Body of pancreas (tissue), 4 donors: ENCODE data around the gene ARMC3. TPM values are rescaled to one million over a fixed set of nuclear protein-coding genes. Genes with fewer than 3 reads are reported as not detected.

Source experiments
- ATAC-seq: fragments of 150-250 bp; one replicate; pipeline ENCODE4 v1.9.1; 2016
- DNase-seq, 4 donors: peaks; one replicate each; pipeline ENCODE4 v3.0.0-alpha.2; 2019
- H3K27ac ChIP-seq, 4 donors: fragments of 200-600 bp; sonication (generic); 1 replicate in 3 of 4; 2 replicates in 1 of 4; pipeline versions ENCODE4 v1.5.1 to v1.6.1; 2016 to 2019; ENCODE audit warnings: mild to moderate bottlenecking in 1 of 4, mixed read lengths in 1 of 4, moderate library complexity in 1 of 4
- H3K27me3 ChIP-seq, 2 donors: fragments of 200-600 bp; sonication (generic); one replicate each; pipeline ENCODE4 v1.6.0; 2016; ENCODE audit warnings: mild to moderate bottlenecking in 1 of 2
- H3K36me3 ChIP-seq, 2 donors: fragments of 200-600 bp; sonication (generic); replicated peaks in 1 of 2; 2 replicates each; pipeline ENCODE4 v1.5.1; 2016; ENCODE audit warnings: low read depth in 2 of 2; ENCODE audit not compliant: insufficient read depth in 1 of 2
- H3K4me1 ChIP-seq: fragments of 200-600 bp; sonication (generic); one replicate; pipeline ENCODE4 v1.6.0; 2016
- H3K4me3 ChIP-seq, 2 donors: fragments of 200-600 bp; sonication (generic); 1 replicate in 1 of 2; 2 replicates in 1 of 2; pipeline ENCODE4 v1.5.1; 2016 to 2019
- H3K9me3 ChIP-seq, 3 donors: fragments of 200-600 bp; sonication (generic); 1 replicate in 2 of 3; 2 replicates in 1 of 3; pipeline ENCODE4 v1.5.1; 2016
- POLR2A ChIP-seq, 3 donors: fragments of 450-650 bp; IDR thresholded peaks; one replicate each; pipeline ENCODE4 v1.6.1; 2016; ENCODE audit warnings: antibody characterized with exemption in 3 of 3, mild to moderate bottlenecking in 2 of 3
- WGBS, 2 donors: methylation state at CpG; one replicate each; pipeline ENCODE4 v1.1.5; 2017; 5-methylcytosine and 5-hydroxymethylcytosine counted together
- intact Hi-C: fragments of 100-400 bp; cut with DNase I; formaldehyde crosslinking; loops from one replicate; pipeline ENCODE4 v1.15.1; 2023
- total RNA-seq, 2 donors: library from RNA; depleted of rRNA; stranded (reverse); fragments of >200 nt; gene quantifications; one replicate each; pipeline ENCODE4 v1.1.0, GENCODE V29; 2016
- TF ChIP-seq, protein P1 (sequence below), 7 experiments: fragments of 450-650 bp in 4 of 7; fragments of 200-600 bp in 3 of 7; sonication (generic) in 3 of 7; IDR thresholded peaks; one replicate each; pipeline ENCODE4 v1.5.1; 2016 to 2019; ENCODE audit warnings: antibody characterized with exemption in 7 of 7

Gene ARMC3
- total RNA-seq, 2 donors from 2014 or later: 0.33 to 0.52 TPM

DNA sequence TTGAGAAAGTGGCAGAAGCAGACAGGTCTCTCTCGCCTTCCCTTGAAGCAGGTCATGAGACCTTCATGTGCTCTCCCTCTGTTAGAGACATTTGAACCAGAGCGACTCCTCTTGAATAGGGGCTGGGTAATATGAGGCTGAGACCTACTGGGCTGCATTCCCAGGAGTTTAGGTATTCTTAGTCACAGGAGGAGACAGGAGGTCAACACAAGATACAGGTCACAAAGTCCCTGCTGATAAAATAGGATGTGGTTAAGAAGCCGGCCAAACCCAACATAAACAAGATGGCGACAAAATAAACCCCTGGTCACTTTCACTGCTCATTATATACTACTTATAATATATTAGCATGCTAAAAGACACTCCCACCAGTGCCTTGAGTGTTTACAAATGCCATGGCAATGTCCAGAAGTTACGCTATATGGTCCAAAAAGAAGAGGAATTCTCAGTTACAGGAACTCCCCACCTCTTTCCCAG, 124.0 kb downstream of the ARMC3 start:
- 91% methylated on average over 5 of the region's 5 CpGs for WGBS, 2 donors
- Histone ChIP-seq H3K27ac (no peak overlapping the region), H3K4me3 (no peak overlapping the region), H3K4me1 (no peaks in the 10 kb centered on the region), H3K27me3 (no peaks in the 10 kb centered on the region), H3K9me3 (no peaks in the 10 kb centered on the region), H3K36me3 (no peaks in the 10 kb centered on the region)
- TF ChIP-seq, protein P1, sequence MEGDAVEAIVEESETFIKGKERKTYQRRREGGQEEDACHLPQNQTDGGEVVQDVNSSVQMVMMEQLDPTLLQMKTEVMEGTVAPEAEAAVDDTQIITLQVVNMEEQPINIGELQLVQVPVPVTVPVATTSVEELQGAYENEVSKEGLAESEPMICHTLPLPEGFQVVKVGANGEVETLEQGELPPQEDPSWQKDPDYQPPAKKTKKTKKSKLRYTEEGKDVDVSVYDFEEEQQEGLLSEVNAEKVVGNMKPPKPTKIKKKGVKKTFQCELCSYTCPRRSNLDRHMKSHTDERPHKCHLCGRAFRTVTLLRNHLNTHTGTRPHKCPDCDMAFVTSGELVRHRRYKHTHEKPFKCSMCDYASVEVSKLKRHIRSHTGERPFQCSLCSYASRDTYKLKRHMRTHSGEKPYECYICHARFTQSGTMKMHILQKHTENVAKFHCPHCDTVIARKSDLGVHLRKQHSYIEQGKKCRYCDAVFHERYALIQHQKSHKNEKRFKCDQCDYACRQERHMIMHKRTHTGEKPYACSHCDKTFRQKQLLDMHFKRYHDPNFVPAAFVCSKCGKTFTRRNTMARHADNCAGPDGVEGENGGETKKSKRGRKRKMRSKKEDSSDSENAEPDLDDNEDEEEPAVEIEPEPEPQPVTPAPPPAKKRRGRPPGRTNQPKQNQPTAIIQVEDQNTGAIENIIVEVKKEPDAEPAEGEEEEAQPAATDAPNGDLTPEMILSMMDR (IDR thresholded peaks at IDR 0.05): no peak
- TF ChIP-seq POLR2A (IDR thresholded peaks at IDR 0.05): no peak
- intact Hi-C loops: no loop called here
- DNase-seq: no peak
- no peak for ATAC-seq

DNA sequence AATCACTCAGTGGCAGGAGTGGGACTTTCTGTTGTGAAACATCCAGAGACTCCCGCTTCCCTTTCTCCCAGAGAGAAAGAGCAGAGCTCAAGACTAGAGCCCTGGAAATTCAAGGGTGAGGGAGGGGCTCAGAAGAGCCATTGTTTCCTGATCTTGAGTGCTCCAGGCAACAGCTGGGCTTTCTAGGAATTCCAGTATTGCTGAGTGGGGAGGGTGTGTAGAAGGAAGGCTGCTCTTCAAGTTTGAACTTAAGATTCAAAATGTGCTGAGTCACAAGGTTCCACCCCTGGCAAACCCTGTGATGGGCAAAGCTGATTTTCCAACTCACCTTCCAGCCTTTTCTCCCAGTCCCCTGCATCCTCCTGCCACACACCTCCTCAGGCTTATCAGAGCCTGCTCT, 125.2 kb downstream of the ARMC3 start:
- no peaks in the 10 kb centered on the region for H3K36me3 ChIP-seq
- intact Hi-C loops: no loop called here
- TF ChIP-seq, protein P1 (IDR thresholded peaks at IDR 0.05): no peak
- no peak for TF ChIP-seq POLR2A (IDR thresholded peaks at IDR 0.05)
- H3K4me1 ChIP-seq: no peaks in the 10 kb centered on the region
- no peak for ATAC-seq
- no peak for DNase-seq
- no peaks in the 10 kb centered on the region for H3K9me3 ChIP-seq
- 84 to 91% methylated on average over 1 of the region's 1 CpG for WGBS, 2 donors
- no peak overlapping the region for H3K27ac ChIP-seq
- H3K4me3 ChIP-seq: no peak overlapping the region
- H3K27me3 ChIP-seq: no peaks in the 10 kb centered on the region

DNA sequence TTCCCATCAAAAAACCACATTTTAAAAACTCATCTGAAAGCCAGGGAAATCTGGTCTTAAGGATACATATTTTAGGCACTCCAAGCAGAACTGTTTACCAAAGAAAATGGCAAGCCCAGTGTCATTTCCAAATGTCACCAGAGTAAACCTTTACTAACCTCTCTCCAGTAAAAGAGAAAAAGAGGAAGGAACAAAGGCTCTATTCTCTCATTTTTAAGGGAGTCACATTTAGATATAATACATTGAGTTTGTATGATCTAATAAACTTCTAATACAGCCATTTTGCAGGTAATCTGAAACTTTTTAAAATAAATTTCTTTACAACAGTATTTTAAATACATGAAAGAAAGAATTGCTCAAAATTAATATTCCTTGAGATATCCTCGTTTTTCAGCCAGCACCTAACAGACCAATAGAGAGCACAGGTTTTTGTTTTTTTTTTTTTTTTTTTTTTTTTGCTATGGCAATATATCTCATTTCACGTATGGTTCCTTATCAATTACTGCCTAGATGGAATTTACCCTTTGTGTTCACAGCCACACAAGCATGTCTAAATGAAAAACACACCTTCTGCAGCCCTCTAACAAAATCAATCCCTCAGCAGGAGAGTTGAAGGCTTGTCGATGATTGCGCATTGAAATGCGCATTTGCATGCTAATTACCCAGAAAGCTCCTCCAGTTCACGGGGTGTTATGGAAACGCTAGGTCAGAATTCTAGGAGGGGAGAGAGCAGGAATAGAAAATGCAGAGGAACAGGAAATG, 127.8 kb downstream of the ARMC3 start:
- Histone ChIP-seq H3K36me3 (no peaks in the 10 kb centered on the region), H3K27me3 (no peaks in the 10 kb centered on the region), H3K27ac (no peak overlapping the region), H3K4me3 (no peak overlapping the region), H3K4me1 (no peaks in the 10 kb centered on the region), H3K9me3 (no peaks in the 10 kb centered on the region)
- intact Hi-C loops: no loop called here
- no peak for ATAC-seq
- TF ChIP-seq, protein P1 (IDR thresholded peaks at IDR 0.05): no peak
- no peak for TF ChIP-seq POLR2A (IDR thresholded peaks at IDR 0.05)
- WGBS, 2 donors: 47 to 54% methylated on average over 7 of the region's 7 CpGs
- DNase-seq: no peak

DNA sequence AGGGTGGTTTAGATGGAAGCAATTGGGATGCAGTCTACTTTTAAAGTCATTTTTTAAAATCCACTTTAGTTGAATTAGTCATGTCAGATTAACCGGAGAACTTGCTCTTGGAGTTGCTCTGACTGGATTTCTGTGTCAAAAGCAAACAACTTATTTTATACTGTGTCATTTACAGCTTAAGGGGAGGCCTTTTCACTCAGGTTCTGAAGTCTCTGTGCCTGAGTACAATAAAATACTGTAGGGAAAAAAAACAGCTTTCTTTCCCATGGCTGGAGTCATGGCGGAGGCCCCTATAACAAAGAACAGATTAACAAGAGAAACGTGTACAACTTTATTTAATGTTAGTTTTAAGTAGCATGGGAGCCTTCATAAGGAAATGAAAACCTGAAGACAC, 128.3 kb downstream of the ARMC3 start:
- no peak for DNase-seq
- intact Hi-C loops: no loop called here
- TF ChIP-seq, protein P1 (IDR thresholded peaks at IDR 0.05): no peak
- no peak for TF ChIP-seq POLR2A (IDR thresholded peaks at IDR 0.05)
- Histone ChIP-seq H3K4me3 (no peak overlapping the region), H3K27ac (no peak overlapping the region), H3K4me1 (peaks cover 2% of the 10 kb centered on the region), H3K36me3 (no peaks in the 10 kb centered on the region), H3K9me3 (no peaks in the 10 kb centered on the region), H3K27me3 (no peaks in the 10 kb centered on the region)
- WGBS, 2 donors: 71 to 72% methylated on average over 3 of the region's 3 CpGs
- no peak for ATAC-seq

DNA sequence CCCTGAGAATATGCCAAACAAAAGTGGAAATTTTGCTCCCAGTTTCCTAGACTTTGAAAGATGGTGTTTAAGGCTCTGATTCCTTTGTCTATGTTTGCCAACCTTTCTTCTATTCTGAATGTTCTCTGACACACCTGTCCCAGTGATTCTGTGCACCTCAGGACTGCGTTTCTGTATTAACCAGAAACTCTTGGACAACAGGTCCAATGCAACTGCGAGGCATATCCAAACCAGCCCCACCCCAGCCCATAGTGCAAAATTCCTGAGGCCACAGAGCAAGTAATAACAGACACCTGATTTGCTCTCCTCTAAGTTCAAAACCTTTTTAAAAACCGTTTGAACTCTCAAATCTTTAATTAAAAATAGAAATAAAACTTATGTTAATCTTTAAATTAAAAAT, 130.5 kb downstream of the ARMC3 start:
- intact Hi-C loops: no loop called here
- Histone ChIP-seq H3K27me3 (no peaks in the 10 kb centered on the region), H3K27ac (no peak overlapping the region), H3K4me3 (no peak overlapping the region), H3K36me3 (no peaks in the 10 kb centered on the region), H3K4me1 (peaks cover 14% of the 10 kb centered on the region), H3K9me3 (no peaks in the 10 kb centered on the region)
- DNase-seq (no peak), ATAC-seq (no peak)
- WGBS, 2 donors: 29 to 52% methylated on average over 3 of the region's 3 CpGs
- TF ChIP-seq, protein P1 (IDR thresholded peaks at IDR 0.05): no peak
- no peak for TF ChIP-seq POLR2A (IDR thresholded peaks at IDR 0.05)
